Esophagus squamous epithelium (tissue), 4 donors: ENCODE results near the gene GALNT7.

Source experiments
- POLR2A ChIP-seq, 4 donors: fragments of 450-650 bp; IDR thresholded peaks; one replicate each; pipeline ENCODE4 v1.6.1; 2017; ENCODE audit warnings: antibody characterized with exemption in 4 of 4, mild to moderate bottlenecking in 4 of 4, moderate library complexity in 3 of 4
- TF ChIP-seq, protein P1 (sequence below), 6 experiments: fragments of 450-650 bp in 4 of 6; fragments of 200-600 bp in 2 of 6; sonication (generic) in 2 of 6; IDR thresholded peaks; one replicate each; pipeline ENCODE4 v1.5.1; 2016 to 2019; ENCODE audit warnings: antibody characterized with exemption in 6 of 6, mild to moderate bottlenecking in 4 of 6, moderate library complexity in 4 of 6

- TF ChIP-seq, protein P1, sequence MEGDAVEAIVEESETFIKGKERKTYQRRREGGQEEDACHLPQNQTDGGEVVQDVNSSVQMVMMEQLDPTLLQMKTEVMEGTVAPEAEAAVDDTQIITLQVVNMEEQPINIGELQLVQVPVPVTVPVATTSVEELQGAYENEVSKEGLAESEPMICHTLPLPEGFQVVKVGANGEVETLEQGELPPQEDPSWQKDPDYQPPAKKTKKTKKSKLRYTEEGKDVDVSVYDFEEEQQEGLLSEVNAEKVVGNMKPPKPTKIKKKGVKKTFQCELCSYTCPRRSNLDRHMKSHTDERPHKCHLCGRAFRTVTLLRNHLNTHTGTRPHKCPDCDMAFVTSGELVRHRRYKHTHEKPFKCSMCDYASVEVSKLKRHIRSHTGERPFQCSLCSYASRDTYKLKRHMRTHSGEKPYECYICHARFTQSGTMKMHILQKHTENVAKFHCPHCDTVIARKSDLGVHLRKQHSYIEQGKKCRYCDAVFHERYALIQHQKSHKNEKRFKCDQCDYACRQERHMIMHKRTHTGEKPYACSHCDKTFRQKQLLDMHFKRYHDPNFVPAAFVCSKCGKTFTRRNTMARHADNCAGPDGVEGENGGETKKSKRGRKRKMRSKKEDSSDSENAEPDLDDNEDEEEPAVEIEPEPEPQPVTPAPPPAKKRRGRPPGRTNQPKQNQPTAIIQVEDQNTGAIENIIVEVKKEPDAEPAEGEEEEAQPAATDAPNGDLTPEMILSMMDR (IDR thresholded peaks at IDR 0.05) = peak in 1 of 6 experiments; percentile 13
- TF ChIP-seq POLR2A (IDR thresholded peaks at IDR 0.05) = peak in 3 of 4 donors; percentile 93 to 99 (median 99)
Measured at GRCh38 chr4:173334085-173334890, 165.7 kb downstream of the GALNT7 start, which contains the start of gene HMGB2.
